GM21723 (cell line): ENCODE results near the gene LRRC25.

Experiments
- ATAC-seq: cut with Tn5 transposase; IDR thresholded peaks from one replicate; pipeline ENCODE4 v1.9.1; 2021; ENCODE audit warnings: mild to moderate bottlenecking, moderate library complexity; ENCODE audit not compliant: unreplicated experiment

The LRRC25 gene

GRCh38 chr19:18436671-18437490, 39.5 kb upstream of the LRRC25 start:
- ATAC-seq = peak; percentile 36

DNA sequence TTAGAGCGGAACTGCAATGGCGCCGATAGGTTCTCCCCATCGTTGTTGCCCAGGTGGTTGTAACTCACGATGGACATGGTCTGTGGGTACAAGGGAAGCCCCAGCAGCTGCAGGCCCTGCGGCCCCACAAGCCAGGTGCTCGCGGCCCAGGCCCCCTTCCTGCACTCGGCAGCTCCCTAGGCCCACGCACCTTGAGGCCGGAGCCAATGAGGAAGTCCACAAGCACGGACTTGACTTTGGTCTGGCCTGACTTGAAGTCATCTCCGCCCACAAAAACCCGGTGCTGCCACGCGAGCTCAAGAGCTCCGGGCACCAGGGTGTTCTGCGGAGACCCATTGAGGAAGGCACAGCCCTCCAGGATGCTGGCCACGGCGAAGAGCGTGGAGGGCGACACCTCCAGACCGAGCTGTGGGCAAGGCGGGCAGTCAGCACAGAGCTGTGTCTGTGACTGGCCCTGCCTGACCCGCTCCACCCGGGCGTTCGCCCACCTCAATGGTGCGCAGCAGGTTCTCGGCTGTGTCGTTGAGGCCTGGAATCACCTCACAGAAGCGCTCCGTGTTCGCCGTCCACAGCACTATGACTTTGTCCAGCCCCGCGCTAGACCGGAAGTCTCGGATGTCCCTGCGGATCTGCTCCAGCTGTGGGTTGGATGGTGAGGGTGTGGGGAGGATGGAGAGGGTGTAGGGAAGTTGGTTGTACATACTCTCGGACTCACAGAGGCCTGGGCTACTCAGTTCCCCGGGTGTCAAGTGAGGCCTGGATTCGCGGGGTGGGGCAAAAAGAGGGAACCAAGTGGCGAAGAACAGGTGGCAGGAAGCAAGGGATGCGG, 38.6 kb upstream of the LRRC25 start:
- no peak for ATAC-seq

DNA sequence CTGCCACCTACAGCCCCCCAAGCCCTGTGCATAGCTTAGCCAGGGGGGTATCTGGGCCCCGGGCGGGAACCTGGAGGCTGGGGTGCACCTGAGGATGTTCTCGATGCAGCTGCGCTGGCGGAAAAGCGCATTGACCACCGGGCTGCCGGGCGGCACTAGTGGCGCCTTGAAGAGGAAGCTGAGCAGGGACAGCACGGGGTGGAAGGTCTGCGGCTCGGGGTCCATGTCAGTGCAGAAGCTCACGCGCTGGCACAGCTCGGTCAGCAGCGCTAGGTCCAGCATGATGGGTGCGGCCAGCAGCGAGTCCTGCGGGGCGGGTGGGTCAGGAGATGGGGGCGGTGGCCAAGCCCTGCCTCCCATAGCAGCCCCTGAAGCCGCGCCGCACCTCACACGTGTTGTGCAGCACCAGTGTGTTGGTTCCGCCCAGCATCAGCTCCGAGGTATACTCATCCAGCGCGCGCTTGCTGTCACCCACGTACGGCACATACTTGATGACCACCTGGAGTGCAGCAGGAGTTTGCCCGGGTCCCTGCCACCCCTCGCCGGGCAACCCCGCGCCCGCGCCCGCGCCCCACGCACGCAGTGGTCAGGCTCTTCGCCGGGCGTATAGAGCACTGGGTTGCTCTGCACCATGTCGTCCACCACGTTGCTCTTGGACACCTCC, 37.9 kb upstream of the LRRC25 start:
- ATAC-seq = no peak

DNA sequence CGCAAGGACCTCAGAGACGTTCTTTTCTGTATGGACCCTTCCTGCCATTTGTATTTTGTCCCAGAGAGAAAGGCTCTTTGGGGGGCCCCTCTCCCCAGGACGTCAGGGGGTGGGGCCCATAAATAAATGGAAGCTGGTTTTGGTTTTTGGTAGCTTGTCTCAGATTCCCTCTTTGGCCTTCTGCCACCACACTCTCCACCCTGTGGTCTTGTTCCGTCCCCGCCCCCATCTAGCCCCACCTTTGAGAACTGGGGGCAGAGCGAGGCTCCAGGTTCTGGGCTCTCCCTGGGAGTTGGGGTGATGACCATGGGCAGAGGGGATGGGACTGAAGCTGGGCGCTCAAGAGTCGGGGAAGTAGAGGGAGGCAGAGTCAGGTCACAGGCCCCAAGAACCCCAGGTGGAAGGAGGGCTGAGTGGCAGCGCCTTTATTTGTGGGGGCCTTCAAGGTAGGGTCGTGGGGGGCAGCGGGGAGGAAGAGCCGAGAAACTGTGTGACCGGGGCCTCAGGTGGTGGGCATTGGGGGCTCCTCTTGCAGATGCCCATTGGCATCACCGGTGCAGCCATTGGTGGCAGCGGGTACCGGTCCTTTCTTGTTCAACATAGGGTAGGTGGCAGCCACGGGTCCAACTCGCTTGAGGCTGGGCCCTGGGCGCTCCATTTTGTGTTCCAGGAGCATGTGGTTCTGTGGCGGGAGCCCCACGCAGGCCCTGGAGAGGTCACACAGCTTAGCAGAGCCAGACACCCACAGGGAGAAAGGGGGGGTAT, 37.2 kb upstream of the LRRC25 start:
- ATAC-seq = no peak

DNA sequence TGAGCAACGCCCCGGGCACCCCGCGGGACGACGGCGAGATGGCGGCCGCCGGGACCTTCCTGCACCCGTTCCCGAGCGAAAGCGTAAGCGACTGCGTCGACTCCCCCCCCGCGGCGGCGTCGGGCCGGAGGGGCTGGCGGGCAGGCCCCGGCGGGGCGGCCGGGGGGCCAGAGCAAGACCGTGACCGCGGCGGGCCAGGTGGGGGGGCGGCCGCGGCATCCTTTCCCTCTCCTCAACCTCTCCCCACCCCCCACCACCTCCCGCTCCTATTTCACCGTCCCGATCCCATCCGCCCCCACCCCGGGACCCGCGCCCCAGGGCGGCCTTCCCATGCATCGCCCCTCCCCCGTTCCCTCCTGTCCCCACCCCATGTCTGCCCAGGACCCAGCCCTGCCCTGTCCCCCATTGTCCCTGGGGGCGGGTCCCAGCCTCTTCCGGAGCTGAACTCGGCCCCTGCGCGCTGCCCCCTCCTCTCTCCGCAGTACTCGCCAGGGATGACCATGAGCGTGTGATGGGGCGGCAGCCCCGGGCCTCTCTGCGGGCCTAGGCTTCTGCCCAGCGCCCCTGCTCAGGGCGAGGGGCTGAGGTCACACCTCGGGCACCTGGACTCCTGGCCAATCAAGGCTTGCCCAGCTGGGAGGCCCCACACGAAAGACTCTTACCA, 36.4 kb upstream of the LRRC25 start:
- ATAC-seq = no peak

DNA sequence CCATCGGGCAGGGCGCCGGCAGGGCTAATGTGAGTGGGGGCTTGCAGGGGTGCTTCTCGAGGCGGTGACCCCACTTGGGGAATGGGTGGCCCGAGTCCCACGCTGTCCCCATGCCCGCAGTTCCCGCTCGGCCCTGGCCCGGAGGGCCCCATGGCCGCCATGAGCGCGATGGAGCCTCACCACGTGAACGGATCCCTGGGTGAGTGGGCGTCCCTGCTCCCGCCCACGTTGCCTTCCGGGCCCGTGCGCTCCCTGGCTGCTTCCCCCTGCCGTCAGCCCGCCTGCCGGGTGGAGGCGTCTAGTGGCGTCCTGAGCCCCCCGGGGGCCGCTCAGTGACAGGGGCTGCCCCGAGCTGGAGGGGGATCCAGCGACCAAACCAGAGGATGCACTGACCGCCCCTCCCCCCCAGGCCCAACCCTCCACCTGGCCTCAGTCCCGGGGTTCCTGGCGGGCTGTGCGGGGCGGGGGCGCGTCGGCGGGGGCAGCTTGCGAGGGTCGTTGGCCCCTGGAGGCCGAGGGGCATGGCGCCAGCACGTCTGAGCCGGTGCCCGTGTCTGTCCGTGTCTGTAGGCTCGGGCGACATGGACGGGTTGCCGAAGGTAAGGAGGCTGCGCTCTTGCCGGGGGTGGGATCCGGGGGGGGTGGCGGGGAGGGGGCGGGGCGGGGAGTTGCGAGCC, 35.7 kb upstream of the LRRC25 start:
- ATAC-seq = no peak

- no peak for ATAC-seq
Measured at GRCh38 chr19:18432275-18433014, 35.0 kb upstream of the LRRC25 start.

- no peak for ATAC-seq
Measured at GRCh38 chr19:18431351-18432197, 34.2 kb upstream of the LRRC25 start.

- no peak for ATAC-seq
Measured at GRCh38 chr19:18430417-18431144, 33.2 kb upstream of the LRRC25 start.

DNA sequence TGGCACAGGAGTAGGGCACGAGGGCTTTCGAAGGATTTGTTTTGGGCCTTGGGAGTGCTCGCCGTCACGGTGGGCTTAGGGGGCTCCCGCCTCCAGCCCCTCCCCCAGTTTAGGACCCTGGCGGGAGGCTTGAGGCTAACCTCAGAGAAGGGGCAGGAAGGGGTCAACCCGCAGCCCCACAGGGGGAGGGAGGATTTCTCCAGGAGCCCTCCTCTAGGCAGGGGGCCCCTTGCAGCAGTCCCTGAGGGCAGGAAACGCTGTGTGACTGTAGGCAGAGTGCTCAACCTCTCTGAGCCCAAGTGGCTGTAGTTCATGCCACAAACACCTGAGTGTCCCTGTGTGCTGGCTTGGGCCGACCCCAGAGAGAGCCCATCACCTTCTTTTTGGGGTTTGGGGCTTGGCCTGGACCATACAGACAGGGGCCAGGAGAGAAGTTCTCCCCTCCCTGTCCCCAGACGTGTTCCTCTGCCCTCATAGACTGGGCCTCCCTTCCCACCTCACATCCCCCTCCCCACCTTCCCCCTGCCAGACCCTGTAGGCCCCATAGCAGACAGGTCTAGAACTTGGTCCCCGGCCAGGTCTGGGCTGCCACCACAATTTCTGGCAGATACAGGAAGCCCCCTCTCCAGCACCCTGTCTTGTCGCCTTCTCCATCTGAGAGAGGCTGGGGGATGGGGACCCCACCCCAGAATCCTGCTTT, 32.4 kb upstream of the LRRC25 start:
- ATAC-seq = no peak

GRCh38 chr19:18428787-18429674, 31.6 kb upstream of the LRRC25 start:
- ATAC-seq = peak; percentile 51

DNA sequence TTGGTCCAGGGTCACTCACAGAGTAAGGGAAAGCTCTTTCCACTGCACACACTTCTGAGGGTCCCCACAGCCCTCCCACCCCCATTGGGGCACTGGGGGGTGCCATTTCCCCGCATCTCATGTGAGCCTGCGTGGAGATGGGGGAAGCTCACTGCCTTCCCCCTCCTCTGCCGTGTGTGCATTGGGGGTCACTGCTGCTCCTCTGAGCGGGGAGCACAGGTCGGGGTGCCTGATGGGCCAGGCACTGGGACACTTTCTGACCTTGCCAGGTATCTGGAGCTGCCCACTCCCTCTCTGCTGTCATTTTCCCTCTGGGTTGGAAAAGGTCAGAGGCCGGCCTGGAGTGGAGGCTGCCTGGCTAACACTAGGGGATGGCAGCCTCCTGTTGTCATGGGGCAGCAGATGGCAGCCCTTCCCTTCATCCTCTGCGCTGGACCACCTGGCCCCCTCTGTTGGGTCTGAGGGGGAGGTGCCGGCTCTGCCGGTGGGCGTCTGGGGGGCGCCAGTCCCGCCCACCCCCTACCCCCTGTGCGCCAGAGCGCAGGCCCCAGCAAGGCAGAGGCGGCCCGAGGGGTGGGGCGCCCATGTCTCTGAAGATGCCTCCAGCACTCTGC, 30.9 kb upstream of the LRRC25 start:
- no peak for ATAC-seq

- no peak for ATAC-seq
Measured at GRCh38 chr19:18427743-18428113, 30.3 kb upstream of the LRRC25 start.

DNA sequence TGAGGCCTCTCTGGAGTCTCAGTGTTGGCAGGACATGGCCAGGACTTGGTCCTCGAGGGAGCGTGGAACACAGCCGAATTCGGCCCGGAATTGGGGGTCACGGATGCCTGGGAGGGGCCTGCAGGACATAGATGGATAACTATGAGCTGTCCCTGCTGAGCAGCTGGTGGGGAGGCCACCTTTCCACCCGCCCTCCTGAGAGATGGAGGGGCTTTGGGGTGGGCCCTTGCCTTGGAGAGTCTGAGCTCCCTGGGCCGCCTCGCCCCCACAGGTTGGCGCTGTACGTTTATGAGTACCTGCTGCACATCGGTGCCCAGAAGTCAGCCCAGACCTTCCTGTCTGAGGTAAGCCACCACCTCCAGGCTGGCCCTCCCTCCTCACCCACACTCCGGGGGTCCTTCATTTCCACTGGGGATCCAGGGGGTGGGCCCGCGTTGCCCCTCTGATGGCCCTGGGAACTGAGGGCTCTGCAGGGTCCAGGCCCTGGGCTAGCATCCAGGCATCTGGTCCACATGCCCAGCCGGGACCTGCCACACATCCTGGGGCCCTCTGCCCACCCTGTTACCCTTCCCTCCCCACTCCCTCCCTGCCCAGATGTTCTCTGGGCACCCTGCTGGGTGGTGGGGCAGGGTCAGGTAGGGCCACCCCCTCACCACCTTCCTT, 29.8 kb upstream of the LRRC25 start:
- no peak for ATAC-seq

- no peak for ATAC-seq
Measured at GRCh38 chr19:18426416-18426767, 29.0 kb upstream of the LRRC25 start.
